Neural cell (in vitro differentiated cells): Measurements from ENCODE around the gene OR51D1. TPM values are rescaled to one million over a fixed set of nuclear protein-coding genes. Genes with fewer than 3 reads are reported as not detected.

Experiments used
- H2AFZ ChIP-seq: fragments of 200-600, 300-800 bp; sonication (generic), shearing (Covaris generic); 2 replicates; pipeline ENCODE4 v1.6.0; 2014; ENCODE audit warnings: low read depth, mild to moderate bottlenecking, antibody characterized with exemption, low read length, moderate library complexity
- H3F3A ChIP-seq: fragments of 200-600 bp; shearing (Covaris generic); 2 replicates; pipeline ENCODE4 v1.6.1; 2016; ENCODE audit warnings: mild to moderate bottlenecking, moderate library complexity, mixed read lengths, antibody characterized with exemption, low read length; ENCODE audit not compliant: insufficient read depth, poor library complexity, severe bottlenecking
- H3K27ac ChIP-seq: fragments of 200-600, 300-800 bp; sonication (generic), shearing (Covaris generic); 2 replicates; pipeline ENCODE4 v1.5.1; 2014; ENCODE audit warnings: mild to moderate bottlenecking, low read length, moderate library complexity
- H3K27me3 ChIP-seq: fragments of 300-800, 200-600 bp; sonication (generic), shearing (Covaris generic); 2 replicates; pipeline ENCODE4 v1.6.0; 2014; ENCODE audit warnings: mild to moderate bottlenecking, low read depth, low read length, moderate library complexity; ENCODE audit not compliant: insufficient read depth
- H3K36me3 ChIP-seq: fragments of 300-800, 200-600 bp; sonication (generic), shearing (Covaris generic); 2 replicates; pipeline ENCODE4 v1.5.1; 2014; ENCODE audit warnings: mild to moderate bottlenecking, antibody characterized with exemption, low read length, moderate library complexity; ENCODE audit not compliant: insufficient read depth
- H3K4me2 ChIP-seq: fragments of 300-800, 200-600 bp; sonication (generic), shearing (Covaris generic); 2 replicates; pipeline ENCODE4 v1.6.0; 2014; ENCODE audit warnings: mild to moderate bottlenecking, low read length
- H3K4me3 ChIP-seq: fragments of 300-800, 200-600 bp; sonication (generic), shearing (Covaris generic); 2 replicates; pipeline ENCODE4 v1.5.1; 2014; ENCODE audit warnings: mild to moderate bottlenecking, low read length, moderate library complexity
- H3K79me2 ChIP-seq: fragments of 200-600 bp; shearing (Covaris generic); replicated peaks from 2 replicates; pipeline ENCODE4 v1.6.0; 2014; ENCODE audit warnings: mild to moderate bottlenecking, low read length, moderate library complexity; ENCODE audit not compliant: insufficient read depth
- H3K9ac ChIP-seq: fragments of 300-800, 200-600 bp; sonication (generic), shearing (Covaris generic); 2 replicates; pipeline ENCODE4 v1.6.1; 2016; ENCODE audit warnings: mild to moderate bottlenecking, low read length, mixed read lengths
- H3K9me2 ChIP-seq: fragments of 200-600 bp; shearing (Covaris generic); 2 replicates; pipeline ENCODE4 v1.6.1; 2016; ENCODE audit warnings: mild to moderate bottlenecking, low read length, mixed read lengths; ENCODE audit not compliant: insufficient read depth
- H3K9me3 ChIP-seq: fragments of 200-600, 300-800 bp; sonication (generic), shearing (Covaris generic); 2 replicates; pipeline ENCODE4 v1.6.1; 2016; ENCODE audit warnings: mild to moderate bottlenecking, mixed run types, low read length, moderate library complexity, mixed read lengths
- H4K20me1 ChIP-seq: fragments of 200-600 bp; shearing (Covaris generic); 2 replicates; pipeline ENCODE4 v1.6.1; 2016; ENCODE audit warnings: mild to moderate bottlenecking, mixed run types; ENCODE audit not compliant: insufficient read depth
- CTCF ChIP-seq: fragments of 450-650 bp; IDR thresholded peaks from 2 replicates; pipeline ENCODE4 v1.5.1; 2014; ENCODE audit warnings: antibody characterized with exemption, mild to moderate bottlenecking, moderate library complexity; ENCODE audit not compliant: poor library complexity, severe bottlenecking
- EP300 ChIP-seq: fragments of 450-650 bp; conservative IDR thresholded peaks from 2 replicates; pipeline ENCODE4 v1.6.1; 2014; ENCODE audit warnings: antibody characterized with exemption, mild to moderate bottlenecking, moderate library complexity; ENCODE audit not compliant: poor library complexity, severe bottlenecking
- EZH2 ChIP-seq: fragments of 200-600, 300-800 bp; shearing (Covaris generic), sonication (generic); IDR thresholded peaks from 2 replicates; pipeline ENCODE4 v1.6.1; 2014; ENCODE audit warnings: antibody characterized with exemption, low read length, borderline replicate concordance, mild to moderate bottlenecking; ENCODE audit not compliant: insufficient read depth, poor library complexity, severe bottlenecking
- MXI1 ChIP-seq: fragments of 450-650 bp; conservative IDR thresholded peaks from 2 replicates; pipeline ENCODE4 v1.6.1; 2014; ENCODE audit warnings: antibody characterized with exemption, mild to moderate bottlenecking; ENCODE audit not compliant: poor library complexity, severe bottlenecking
- POLR2AphosphoS5 ChIP-seq: IDR thresholded peaks from 2 replicates; pipeline ENCODE4 v1.6.1; 2012
- RAD21 ChIP-seq: fragments of 450-650 bp; conservative IDR thresholded peaks from 2 replicates; pipeline ENCODE4 v1.6.1; 2014; ENCODE audit warnings: antibody characterized with exemption, mild to moderate bottlenecking, moderate library complexity
- REST ChIP-seq: IDR thresholded peaks from 2 replicates; pipeline ENCODE4 v1.6.1; 2012; ENCODE audit warnings: borderline replicate concordance
- SMC3 ChIP-seq: fragments of 450-650 bp; conservative IDR thresholded peaks from 2 replicates; pipeline ENCODE4 v1.6.1; 2014; ENCODE audit warnings: antibody characterized with exemption, mild to moderate bottlenecking, moderate library complexity; ENCODE audit not compliant: poor library complexity
- polyA plus RNA-seq: library from polyadenylated mRNA; depleted of rRNA; stranded (reverse); fragments of >200 nt; gene quantifications from 2 replicates; pipeline ENCODE4 v1.2.3, GENCODE V29; 2014

The OR51D1 gene
- polyA plus RNA-seq, 1 donor from 2014 or later = not detected

- Histone ChIP-seq H3F3A (no peaks in the 10 kb centered on the region), H3K79me2 (no peaks in the 10 kb centered on the region), H3K9me3 (no peaks in the 10 kb centered on the region), H3K4me3 (no peak overlapping the region), H3K9ac (no peak overlapping the region), H3K9me2 (no peaks in the 10 kb centered on the region), H2AFZ (no peak overlapping the region), H3K27ac (no peak overlapping the region), H4K20me1 (no peaks in the 10 kb centered on the region), H3K4me2 (no peak overlapping the region), H3K27me3 (no peaks in the 10 kb centered on the region), H3K36me3 (no peaks in the 10 kb centered on the region)
- TF ChIP-seq RAD21 (no peak), POLR2AphosphoS5 (no peak), REST (no peak), MXI1 (no peak)
These were observed 43.1 kb downstream of the OR51D1 start for GRCh38 chr11:4680341-4680740.

GRCh38 chr11:4682623-4683419 lies 45.5 kb downstream of the OR51D1 start:
- Histone ChIP-seq H3K79me2 (no peaks in the 10 kb centered on the region), H3K27me3 (no peaks in the 10 kb centered on the region), H4K20me1 (no peaks in the 10 kb centered on the region), H3F3A (no peaks in the 10 kb centered on the region), H3K36me3 (no peaks in the 10 kb centered on the region), H3K4me2 (no peak overlapping the region), H2AFZ (no peak overlapping the region), H3K9ac (no peak overlapping the region), H3K9me3 (no peaks in the 10 kb centered on the region), H3K9me2 (no peaks in the 10 kb centered on the region), H3K4me3 (no peak overlapping the region), H3K27ac (no peak overlapping the region)
- TF ChIP-seq EZH2 (no peak), POLR2AphosphoS5 (no peak), SMC3 (no peak), RAD21 (no peak), CTCF (no peak), EP300 (no peak), MXI1 (no peak), REST (no peak)
